Anterior cingulate cortex (tissue), 58 donors: ENCODE results near the gene GLB1L.
"Not testable (repeated sequence)": the region's sequence is repeated elsewhere in the genome, so short reads cannot be mapped to it uniquely, and the experiment has no call there.

Experiments used
- DNase-seq, 58 donors: peaks; one replicate each; lab custom pipeline; 2025; lab: John Stamatoyannopoulos, UW

The GLB1L gene

GRCh38 chr2:219282375-219282774, 37.1 kb upstream of the GLB1L start:
- peak in 26 of 58 donors; percentile 16 to 80 (median 42) for DNase-seq

- DNase-seq, result peak in 2 of 58 donors; percentile 15 to 31
Observed at GRCh38 chr2:219281588-219281987, 36.3 kb upstream of the GLB1L start.

GRCh38 chr2:219280651-219281050, 35.4 kb upstream of the GLB1L start:
- DNase-seq, result peak in 2 of 58 donors; percentile 36 to 46

DNA sequence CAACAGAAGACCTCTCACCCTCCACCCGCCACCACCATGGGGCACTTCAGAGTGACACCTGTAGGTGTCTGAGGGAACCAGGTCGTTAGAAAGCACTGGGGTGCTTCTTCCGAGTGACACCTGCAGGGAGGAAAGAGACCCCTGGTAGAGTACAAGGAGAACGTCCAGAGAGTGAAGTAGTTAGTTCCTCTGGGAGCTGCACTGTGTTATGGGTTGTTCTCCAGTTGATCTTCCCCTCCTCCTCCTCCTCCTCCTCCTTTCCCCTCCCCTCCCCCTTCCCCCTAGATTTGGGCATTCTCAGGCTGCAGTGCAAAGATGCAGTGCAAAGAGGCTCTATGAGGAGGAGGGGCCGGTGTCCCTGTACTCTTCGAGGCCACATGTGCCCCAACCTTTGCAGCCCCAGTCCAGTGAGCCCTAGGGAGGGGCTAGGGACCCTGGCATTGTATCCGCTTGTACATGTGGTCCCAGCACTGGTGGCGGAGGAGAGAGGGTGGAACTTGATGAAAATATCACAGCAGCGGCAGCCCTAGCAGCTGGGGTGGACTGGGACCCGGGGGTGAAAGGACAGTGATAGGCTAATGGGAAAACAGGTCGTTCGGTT, 34.8 kb upstream of the GLB1L start:
- peak in 3 of 58 donors; percentile 21 to 65 (median 49) for DNase-seq

GRCh38 chr2:219279151-219279915, 34.1 kb upstream of the GLB1L start, which contains the start of gene DNAJB2:
Gene DNAJB2, plus strand, starts transcription at chr2:219279366. Its CDS starts 468 bp downstream, at chr2:219279834.
- DNase-seq, result peak; percentile 83 to 99 (median 98)

DNA sequence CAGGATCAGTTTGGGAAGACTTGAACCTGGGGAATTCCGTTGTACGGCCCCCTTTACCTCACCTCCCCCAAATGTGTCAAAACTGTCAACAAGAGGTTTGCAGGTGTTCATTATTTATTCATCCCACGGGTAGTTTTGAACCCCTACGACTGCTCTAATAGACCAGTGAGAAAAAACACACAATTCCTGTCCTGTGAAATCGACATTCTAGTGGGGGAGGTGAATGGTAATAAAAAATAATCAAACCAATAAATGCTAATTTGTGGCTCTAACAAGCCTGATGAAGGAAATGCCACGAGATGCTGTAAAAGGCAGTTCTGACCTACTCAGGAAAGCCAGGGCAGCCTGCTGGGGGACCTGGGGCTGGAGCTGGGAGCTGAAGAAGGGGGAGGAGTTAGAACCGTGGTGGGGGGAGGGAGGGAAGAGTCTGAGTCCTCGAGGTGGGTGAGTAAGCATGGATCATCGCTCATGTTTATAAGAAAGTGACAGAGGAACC, 33.5 kb upstream of the GLB1L start:
- DNase-seq, result peak in 1 of 58 donors; percentile 39

GRCh38 chr2:219277703-219278654, 32.7 kb upstream of the GLB1L start:
- DNase-seq, result peak in 56 of 58 donors; percentile 22 to 85 (median 74)

- DNase-seq, result peak in 1 of 58 donors; percentile 19
Observed at GRCh38 chr2:219274361-219274921, 29.2 kb upstream of the GLB1L start.

DNA sequence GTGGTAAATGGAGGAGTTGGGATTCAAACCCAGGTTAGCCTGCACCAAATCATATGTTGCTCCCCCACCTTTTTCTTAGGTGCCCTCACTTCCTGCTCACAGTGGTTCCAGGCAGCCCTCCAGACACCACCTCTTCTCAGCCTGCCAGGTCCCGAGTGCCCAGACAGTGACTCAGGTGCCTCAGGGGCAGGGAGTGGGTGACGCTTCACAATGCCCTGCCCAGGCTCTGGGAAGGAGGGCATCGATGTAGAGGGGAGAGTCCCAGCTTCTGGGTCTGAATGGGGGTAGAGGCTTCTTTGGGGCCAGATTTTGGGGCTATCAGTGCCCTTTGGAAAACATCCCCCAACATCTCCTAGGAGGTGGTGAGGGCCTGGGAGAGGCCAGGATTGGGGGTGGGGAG, 28.7 kb upstream of the GLB1L start:
- DNase-seq, result no peak

- no peak for DNase-seq
Observed at GRCh38 chr2:219272995-219273394, 27.8 kb upstream of the GLB1L start.

- no peak for DNase-seq
Observed at GRCh38 chr2:219272356-219272755, 27.1 kb upstream of the GLB1L start.

DNA sequence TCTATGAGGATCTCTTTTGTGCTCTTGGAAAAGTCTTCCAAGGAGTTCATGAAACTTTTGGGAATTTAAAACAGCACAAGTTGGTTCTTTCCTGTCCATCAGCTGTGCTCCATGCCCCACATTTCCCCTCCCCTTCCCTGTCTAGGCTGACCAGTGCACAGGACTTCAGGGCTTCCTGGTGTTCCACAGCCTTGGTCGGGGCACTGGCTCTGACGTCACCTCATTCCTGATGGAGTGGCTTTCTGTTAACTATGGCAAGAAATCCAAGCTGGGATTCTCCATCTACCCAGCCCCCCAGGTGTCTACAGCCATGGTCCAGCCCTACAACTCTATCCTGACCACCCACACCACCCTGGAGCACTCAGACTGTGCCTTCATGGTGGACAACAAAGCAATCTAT, 25.8 kb upstream of the GLB1L start:
- DNase-seq, result no peak

GRCh38 chr2:219270055-219270372, 24.8 kb upstream of the GLB1L start:
- no peak for DNase-seq

DNA sequence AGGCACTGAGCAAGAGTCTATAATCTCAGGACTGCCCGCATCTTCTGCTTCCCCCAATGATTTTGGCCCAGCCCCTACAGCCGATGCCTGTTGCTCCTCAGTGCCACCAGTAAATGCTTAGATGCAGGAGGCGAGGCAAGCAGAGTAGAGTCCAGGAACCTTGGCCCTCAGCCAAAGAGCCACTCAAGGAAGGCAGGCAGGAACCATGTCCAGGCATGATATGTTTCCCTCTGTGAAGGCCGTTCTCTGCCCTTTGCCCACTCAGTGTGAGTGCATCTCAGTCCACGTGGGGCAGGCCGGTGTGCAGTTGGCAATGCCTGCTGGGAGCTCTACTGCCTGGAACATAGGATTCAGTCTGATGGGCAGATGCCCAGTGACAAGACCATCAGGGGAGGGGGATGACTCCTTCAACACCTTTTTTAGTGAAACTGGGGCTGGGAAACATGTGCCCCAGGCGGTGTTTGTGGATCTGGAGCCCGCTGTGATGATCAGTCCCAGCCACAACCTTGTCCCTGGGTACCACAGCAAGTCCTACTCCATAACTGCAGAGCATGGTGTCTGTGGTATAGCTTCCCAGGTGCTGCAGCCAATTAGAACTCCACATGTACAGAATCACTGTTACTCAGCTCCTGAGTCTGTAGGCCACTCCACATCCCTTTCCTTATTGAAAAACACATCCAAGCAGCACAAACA, 24.3 kb upstream of the GLB1L start:
- no peak for DNase-seq

GRCh38 chr2:219268294-219268693, 23.1 kb upstream of the GLB1L start:
- no peak for DNase-seq

- no peak for DNase-seq
Observed at GRCh38 chr2:219266886-219267285, 21.6 kb upstream of the GLB1L start.

GRCh38 chr2:219266232-219266631, 21.0 kb upstream of the GLB1L start:
- no peak for DNase-seq

- peak in 7 of 58 donors; percentile 16 to 44 (median 29) for DNase-seq
Observed at GRCh38 chr2:219261024-219261855, 16.0 kb upstream of the GLB1L start.

DNA sequence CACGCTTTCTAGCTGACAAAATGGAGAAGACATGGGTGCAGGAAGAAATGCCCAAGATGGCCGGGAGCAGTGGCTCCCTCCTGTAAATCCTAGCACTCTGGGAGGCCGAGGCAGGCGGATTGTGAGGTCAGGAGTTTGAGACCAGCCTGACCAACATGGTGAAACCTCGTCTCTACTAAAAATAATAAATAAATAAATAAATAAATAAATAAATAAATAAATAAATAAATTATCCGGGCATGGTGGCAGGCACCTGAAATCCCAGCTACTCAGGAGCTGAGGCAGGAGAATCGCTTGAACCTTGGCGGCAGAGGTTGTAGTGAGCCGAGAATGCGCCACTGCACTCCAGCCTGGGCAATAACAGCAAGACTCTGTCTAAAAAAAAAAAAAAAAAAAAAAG, 13.7 kb upstream of the GLB1L start:
- DNase-seq, result not testable (repeated sequence)
